Measurements from ENCODE around the gene C4orf36.

Gene C4orf36

DNA sequence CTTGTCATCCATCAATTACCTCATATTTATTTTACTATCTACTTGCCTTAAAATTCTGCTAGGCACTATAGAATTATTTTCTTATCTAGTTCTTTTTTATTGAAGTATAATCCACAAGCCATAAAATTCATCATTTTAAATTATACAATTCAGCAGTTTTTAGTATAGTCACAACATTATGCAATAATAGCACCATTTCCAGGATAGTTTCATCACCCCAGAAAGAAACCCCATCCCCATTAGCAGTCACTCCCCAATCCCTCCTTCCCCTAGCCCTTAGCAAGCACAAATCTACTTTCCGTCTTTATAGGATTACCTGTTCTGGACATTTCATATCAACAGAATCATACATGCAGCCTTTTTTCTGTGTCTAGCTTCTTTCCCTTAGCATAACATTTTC, 58.6 kb downstream of the C4orf36 start:
- TF ChIP-seq, protein P1, sequence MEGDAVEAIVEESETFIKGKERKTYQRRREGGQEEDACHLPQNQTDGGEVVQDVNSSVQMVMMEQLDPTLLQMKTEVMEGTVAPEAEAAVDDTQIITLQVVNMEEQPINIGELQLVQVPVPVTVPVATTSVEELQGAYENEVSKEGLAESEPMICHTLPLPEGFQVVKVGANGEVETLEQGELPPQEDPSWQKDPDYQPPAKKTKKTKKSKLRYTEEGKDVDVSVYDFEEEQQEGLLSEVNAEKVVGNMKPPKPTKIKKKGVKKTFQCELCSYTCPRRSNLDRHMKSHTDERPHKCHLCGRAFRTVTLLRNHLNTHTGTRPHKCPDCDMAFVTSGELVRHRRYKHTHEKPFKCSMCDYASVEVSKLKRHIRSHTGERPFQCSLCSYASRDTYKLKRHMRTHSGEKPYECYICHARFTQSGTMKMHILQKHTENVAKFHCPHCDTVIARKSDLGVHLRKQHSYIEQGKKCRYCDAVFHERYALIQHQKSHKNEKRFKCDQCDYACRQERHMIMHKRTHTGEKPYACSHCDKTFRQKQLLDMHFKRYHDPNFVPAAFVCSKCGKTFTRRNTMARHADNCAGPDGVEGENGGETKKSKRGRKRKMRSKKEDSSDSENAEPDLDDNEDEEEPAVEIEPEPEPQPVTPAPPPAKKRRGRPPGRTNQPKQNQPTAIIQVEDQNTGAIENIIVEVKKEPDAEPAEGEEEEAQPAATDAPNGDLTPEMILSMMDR (IDR thresholded peaks at IDR 0.05) = no peak

DNA sequence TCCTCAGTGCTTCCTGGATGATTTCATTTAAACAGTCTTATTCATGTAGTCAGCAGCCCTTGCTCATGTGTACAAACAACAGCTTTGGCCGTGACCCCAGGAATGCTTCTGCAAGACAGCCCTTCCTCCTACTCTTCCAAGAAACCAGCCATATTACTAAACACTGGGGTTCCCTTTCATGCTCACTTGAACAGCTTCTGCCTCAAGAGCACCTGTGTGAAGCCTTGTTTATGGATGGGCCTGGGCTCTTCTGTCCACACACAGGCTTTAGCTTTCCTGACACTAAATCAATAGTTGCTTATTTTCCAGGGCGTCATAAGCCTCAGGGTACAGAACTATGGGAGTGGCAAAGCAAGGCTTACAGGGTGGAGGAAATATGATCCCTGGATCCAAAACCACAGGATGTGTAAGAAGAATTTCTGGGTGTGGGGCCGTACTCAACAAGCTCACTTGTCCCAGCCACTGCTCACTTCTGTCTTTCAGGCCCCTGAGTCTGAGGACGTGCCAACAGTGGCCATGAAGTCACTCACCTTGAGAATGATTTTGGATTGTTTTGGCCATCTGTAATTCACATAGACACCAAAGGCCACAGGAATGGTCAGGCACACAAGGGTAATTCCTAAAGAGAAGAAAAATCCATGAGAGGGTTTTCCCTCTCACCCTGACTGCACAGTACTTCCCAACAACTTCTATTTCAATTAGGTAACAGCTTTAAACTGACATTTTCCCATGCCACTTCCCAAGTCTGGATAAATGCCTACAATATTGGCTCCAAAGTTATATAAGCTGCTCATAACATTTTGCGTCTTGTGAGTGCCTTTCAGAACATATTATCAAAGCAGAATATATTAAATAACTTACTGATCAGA, 60.7 kb downstream of the C4orf36 start:
- TF ChIP-seq, protein P1 (IDR thresholded peaks at IDR 0.05) = no peak

All from LNCAP (cell line).